Left kidney (tissue), 2 donors: Measurements from ENCODE around the gene CAMK1G. TPM values are rescaled to one million over a fixed set of nuclear protein-coding genes. Genes with fewer than 3 reads are reported as not detected.

ENCODE experiments used
- DNase-seq: peaks from one replicate; pipeline ENCODE4 v3.0.0-alpha.2; 2013
- polyA plus RNA-seq: library from polyadenylated mRNA; unstranded; fragments of 120-200 nt; gene quantifications from one replicate; pipeline ENCODE4 v1.2.1, GENCODE V29; 2013; ENCODE audit not compliant: insufficient read length

CAMK1G gene
- polyA plus RNA-seq, 1 donor = 5.2 TPM

GRCh38 chr1:209618756-209619420, 35.4 kb downstream of the CAMK1G start:
- no peak for DNase-seq

DNA sequence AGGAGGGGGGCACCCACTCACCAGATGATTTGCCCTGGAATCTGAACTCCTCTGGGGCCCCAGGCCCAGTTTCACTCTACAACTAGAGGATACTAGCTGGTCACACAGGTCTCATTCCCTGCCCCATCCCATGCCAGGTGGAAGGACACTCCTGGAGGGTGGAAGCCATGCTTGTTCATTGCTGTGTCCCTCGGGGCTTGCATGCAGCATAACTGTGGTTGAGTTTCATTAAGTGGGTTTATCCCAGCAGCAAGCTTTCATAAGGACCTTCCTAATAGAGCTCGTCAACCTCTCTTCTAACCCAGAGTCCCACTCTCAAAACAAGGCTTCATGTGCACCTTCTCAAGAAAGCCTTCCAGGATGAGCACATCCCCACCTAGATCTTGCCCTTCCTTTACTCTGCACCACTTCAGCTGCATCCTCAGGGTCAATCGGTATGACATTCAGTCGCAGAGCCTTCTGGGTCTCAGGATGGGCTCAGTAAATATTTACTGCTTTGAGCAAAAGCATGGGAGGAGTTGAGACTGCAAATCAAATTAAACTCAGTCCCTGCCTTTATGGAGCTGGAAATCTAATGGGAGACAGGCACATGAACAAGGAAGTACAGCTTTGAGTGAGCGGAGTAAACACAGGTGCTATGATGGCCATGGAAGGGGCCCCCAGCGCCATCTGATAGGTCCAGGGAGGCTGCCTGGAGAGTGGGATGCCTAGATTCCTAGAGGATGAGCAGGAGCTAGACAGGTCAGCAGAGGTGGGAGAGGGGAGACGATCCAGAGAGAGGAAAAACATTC, 36.4 kb downstream of the CAMK1G start:
- no peak for DNase-seq

DNA sequence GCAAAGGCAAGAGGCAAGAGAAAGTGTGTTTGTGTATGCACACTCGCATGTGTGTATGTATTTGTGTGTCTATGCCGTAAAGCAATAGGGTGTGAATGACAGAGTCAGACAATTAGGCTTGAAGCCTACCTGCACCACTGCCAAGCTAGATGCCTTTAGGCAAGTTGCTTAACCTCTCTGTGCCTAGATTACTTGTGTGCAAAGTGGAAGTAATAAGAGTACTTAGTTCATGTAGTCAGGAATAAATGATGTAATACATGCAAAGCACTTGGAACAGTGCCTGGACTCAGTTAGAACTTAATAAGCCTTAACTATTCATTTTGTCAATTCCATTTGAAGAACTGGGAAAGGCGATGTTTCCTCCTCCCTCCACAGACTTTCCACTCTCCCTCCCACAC, 37.0 kb downstream of the CAMK1G start:
- no peak for DNase-seq

DNA sequence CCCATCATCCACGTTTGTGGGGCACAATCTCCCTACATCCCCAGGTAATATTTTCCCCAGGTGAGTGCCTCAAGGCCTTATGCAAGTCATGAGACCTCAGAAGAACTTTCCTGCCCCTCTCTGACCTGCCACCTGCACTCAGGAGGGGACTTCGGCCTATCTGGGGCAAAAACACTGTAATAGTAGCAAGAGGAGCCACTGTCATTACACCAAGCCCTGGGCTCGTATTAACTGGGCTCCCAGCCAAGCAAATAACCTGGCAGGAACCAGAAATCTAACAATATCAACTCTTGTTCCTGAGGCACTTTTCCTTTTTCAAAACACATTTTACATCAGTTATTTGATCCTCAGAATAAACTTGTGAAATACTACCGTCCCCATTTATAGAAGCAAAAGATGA, 37.8 kb downstream of the CAMK1G start:
- no peak for DNase-seq

GRCh38 chr1:209621741-209622655, 38.5 kb downstream of the CAMK1G start:
- no peak for DNase-seq

DNA sequence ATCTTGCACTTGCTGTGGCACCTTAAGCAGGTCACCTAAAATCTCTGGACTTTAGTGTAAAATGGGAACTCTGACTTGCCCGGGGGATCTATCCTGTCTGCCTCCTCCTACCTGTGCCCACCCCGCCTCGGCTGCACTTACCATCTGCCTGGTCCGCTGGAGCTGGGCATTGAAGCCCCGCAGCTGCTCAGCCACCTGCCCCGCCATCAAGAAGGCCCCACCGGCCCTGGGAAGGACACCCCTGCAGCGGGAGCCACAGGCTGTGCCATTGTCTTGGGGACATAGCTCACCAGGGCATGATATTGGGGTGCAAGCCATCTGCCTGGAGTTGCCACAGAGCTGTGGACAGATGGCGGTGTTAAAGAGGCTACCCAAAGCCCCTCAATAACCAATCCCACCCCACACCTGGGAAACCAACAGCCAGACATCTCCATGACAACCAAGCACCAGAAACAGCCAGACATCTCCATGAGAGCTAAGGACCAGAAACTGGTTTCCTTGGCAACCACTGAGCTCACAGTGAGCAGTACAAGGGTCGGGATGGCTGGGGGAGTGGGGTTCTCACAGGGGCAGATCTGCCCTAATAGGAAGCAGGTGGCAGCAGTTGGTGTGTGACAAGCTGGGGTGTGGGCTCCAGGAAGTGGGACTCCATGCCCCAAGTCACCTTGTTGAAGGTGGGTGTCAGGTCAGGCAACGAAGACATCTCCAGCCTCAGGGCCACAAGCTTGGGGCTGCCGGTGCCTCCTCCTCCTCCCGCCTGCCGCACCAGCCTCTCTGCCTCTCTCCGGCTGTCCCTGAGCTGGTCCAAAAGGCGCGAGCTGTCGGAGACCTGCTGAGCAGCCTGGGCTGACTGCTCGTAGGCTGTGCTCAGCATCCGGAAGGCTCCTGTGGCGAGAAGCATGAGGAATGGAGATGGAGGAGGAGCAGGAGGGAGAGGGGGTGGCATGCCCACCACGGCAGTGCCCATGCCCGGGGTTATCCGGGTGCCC, 39.6 kb downstream of the CAMK1G start:
- no peak for DNase-seq

GRCh38 chr1:209624558-209625549, 41.3 kb downstream of the CAMK1G start:
- DNase-seq = no peak

GRCh38 chr1:209625791-209626285, 42.3 kb downstream of the CAMK1G start:
- DNase-seq = no peak

- no peak for DNase-seq
Observed at GRCh38 chr1:209626346-209627026, 43.0 kb downstream of the CAMK1G start.

DNA sequence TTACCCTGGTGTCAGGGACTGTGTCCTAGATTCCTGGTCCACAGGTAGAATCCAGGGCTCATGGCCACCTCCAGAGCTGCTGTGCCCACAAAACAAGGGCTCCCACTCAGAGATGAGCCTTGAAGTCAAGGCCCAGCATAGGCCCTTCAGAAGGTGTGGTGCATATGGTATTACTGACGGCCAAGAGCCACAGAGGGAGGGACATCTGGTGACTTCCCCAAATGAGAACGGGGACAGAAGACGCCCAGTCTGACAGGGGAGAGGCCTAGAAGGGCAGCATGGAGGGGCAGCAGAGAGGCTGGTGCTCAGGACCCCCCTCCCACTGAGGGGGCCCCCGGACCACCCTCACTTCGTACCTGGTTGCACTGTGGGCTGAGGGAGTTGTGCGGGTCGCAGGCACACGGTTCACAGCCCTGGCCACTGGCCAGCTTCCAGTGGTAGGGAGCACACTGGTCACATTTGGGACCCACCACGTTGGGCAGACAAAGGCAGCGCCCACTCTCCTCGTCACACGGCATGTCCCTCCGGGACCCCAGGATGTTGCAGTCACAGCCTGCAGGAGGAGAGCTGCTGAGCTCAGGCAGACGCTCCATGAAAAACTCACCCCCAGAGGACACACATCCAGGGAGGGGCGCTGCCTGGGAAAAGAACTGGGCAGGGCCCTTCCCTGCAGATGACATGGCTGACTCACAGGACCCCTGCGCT, 43.7 kb downstream of the CAMK1G start:
- no peak for DNase-seq

- DNase-seq = peak; percentile 76
Observed at GRCh38 chr1:209627732-209628196, 44.2 kb downstream of the CAMK1G start.

- no peak for DNase-seq
Observed at GRCh38 chr1:209628618-209629299, 45.2 kb downstream of the CAMK1G start.

GRCh38 chr1:209629621-209630382, 46.3 kb downstream of the CAMK1G start:
- no peak for DNase-seq

GRCh38 chr1:209630383-209631225, 47.1 kb downstream of the CAMK1G start:
- no peak for DNase-seq

DNA sequence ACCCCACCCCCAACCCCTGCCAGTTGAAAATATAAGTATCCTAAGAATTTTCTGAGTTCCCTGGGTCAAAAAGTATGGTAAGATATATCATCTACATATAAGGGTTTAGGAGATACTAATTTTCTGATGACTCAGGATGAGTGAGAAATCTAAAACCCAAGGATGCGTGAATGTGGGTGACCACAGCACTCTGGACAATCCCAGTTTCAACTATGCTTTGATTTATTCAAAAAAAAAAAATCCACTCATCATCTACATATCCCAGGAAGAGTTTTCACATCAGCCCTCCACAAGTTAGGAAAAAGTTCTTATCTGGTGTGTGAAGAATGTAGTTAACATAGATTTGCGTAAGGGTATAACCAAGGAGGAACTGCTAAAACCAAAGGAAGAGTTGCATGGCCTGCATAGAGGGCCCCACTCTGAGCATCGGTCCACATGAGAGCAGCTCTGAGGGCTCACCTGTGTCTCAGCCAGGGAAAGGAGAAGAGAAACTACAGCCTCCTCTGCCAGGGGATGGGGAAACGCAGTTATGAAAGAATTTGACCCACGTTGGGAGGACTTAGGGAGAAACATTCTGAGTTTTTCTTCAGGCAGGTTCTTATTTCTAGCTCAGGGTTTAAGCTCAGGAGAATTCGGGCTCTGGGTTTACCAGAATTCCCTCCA, 50.0 kb downstream of the CAMK1G start:
- DNase-seq = no peak
